OCI-LY1 (cell line): ENCODE measurements around the gene NSUN6.

ENCODE experiments used
- EZH2 ChIP-seq: fragments of 200-600 bp; sonication (generic), shearing (Covaris generic); IDR thresholded peaks from 2 replicates; pipeline ENCODE4 v1.8.0; 2017; ENCODE audit warnings: borderline replicate concordance, mixed run types, mild to moderate bottlenecking, antibody characterized with exemption, low read length, moderate library complexity, mixed read lengths
- TF ChIP-seq, protein P1 (sequence below): fragments of 200-600 bp; sonication (generic), shearing (Covaris generic); IDR thresholded peaks from 2 replicates; pipeline ENCODE4 v1.5.1; 2017; ENCODE audit warnings: mild to moderate bottlenecking, antibody characterized with exemption, low read length, moderate library complexity, mixed read lengths

DNA sequence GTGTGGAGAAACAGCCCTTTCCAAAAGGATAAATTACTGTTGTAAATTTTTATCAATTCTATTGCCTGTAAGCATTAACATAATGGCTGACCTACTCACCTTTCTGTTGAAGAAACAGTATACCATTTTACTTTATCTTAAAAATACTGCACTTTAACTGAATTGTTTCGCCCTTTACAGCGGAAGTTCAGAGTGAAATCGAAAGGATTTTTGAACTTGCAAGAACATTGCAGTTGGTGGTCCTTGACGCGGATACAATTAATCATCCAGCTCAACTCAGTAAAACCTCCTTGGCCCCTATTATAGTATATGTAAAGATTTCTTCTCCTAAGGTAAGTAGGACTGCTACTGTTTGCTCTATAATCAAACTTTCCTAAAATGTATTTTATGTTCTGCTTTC, 117.5 kb downstream of the NSUN6 start:
- TF ChIP-seq, protein P1, sequence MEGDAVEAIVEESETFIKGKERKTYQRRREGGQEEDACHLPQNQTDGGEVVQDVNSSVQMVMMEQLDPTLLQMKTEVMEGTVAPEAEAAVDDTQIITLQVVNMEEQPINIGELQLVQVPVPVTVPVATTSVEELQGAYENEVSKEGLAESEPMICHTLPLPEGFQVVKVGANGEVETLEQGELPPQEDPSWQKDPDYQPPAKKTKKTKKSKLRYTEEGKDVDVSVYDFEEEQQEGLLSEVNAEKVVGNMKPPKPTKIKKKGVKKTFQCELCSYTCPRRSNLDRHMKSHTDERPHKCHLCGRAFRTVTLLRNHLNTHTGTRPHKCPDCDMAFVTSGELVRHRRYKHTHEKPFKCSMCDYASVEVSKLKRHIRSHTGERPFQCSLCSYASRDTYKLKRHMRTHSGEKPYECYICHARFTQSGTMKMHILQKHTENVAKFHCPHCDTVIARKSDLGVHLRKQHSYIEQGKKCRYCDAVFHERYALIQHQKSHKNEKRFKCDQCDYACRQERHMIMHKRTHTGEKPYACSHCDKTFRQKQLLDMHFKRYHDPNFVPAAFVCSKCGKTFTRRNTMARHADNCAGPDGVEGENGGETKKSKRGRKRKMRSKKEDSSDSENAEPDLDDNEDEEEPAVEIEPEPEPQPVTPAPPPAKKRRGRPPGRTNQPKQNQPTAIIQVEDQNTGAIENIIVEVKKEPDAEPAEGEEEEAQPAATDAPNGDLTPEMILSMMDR: no peak
- TF ChIP-seq EZH2: no peak
